Left ventricle myocardium inferior (tissue), 1 donor: ENCODE measurements around the gene SATB2. TPM values are rescaled to one million over a fixed set of nuclear protein-coding genes. Genes with fewer than 3 reads are reported as not detected.

Experiments used
- DNase-seq: peaks from one replicate; pipeline ENCODE4 v3.0.0-alpha.2; 2020
- H3K27ac ChIP-seq: fragments of 200-600 bp; replicated peaks from 2 replicates; pipeline ENCODE4 v1.8.0; 2021
- H3K27me3 ChIP-seq: fragments of 200-600 bp; 2 replicates; pipeline ENCODE4 v1.8.0; 2021; ENCODE audit warnings: low read depth
- H3K36me3 ChIP-seq: fragments of 200-600 bp; 2 replicates; pipeline ENCODE4 v1.8.0; 2021
- H3K4me1 ChIP-seq: fragments of 200-600 bp; 2 replicates; pipeline ENCODE4 v1.8.0; 2021
- H3K4me3 ChIP-seq: fragments of 200-600 bp; 2 replicates; pipeline ENCODE4 v1.8.0; 2021; ENCODE audit warnings: mild to moderate bottlenecking, moderate library complexity
- H3K9me3 ChIP-seq: fragments of 200-600 bp; replicated peaks from 2 replicates; pipeline ENCODE4 v1.8.0; 2021
- intact Hi-C: fragments of 100-400 bp; cut with micrococcal nuclease; formaldehyde crosslinking; loops from one replicate; pipeline ENCODE4 v1.11.0; 2022
- total RNA-seq: library from RNA; stranded (reverse); fragmentation: NEBNext Ultra II Directional; extraction: Animal tissue kit (Norgen Biotek cat#: 25700); gene quantifications from one replicate; pipeline ENCODE4 v1.2.1, GENCODE V29; 2021
- TF ChIP-seq, protein P1 (sequence below): fragments of 200-600 bp; IDR thresholded peaks from 2 replicates; pipeline ENCODE4 v1.8.0; 2021; ENCODE audit warnings: antibody characterized with exemption, mild to moderate bottlenecking, borderline replicate concordance
- donor health status: DM: no; HTN: yes; CAD: no; lungs with severe emphysema.

SATB2 gene
- total RNA-seq, 1 donor from 2014 or later = 1.1 TPM

DNA sequence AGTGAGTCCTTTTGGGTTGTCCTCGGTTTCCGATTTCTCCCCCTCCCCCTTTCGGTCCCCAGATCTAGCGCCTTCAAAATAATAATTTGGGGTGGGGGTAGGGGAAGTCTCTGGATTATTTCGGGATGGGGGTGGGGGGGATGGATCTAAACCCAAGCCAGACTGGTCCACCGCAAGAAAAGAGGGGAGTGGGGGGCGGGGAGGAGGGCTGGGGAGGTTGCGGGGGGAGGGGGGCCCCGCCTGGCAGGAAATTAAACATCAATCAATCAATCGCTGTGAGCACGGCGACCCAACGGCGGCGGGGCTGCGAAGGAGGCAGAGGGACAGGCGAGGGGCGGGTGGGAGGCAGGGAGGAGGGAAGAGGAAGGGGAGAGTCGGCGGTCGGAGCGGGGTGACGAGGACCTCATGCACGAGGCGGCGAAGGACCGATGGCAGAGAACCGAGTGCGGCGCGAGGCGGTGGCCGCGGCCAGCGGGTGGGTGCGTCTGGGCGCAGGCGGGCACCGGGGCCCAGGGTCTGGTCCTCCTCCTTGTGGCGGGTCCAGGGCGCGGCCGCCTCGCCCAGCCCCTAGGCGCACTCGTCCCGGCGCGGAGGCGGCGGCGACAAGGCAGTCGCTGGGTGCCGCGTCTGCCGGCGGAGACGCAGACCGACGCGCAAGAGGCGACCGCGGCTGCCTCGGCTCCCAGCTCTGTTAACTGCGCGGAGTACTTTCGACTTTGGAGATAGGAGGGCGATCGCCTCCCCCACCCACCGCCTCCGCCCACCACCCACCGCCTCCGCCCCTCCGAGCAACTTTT is 468 bp upstream of the SATB2 start:
- H3K4me3 ChIP-seq = peak overlapping the region; percentile 92
- H3K27ac ChIP-seq = peak overlapping the region; percentile 78
- H3K9me3 ChIP-seq = no peaks in the 10 kb centered on the region
- intact Hi-C loops = no loop called here
- peaks cover 81% of the 10 kb centered on the region for H3K27me3 ChIP-seq
- H3K4me1 ChIP-seq = peaks cover 65% of the 10 kb centered on the region
- TF ChIP-seq, protein P1, sequence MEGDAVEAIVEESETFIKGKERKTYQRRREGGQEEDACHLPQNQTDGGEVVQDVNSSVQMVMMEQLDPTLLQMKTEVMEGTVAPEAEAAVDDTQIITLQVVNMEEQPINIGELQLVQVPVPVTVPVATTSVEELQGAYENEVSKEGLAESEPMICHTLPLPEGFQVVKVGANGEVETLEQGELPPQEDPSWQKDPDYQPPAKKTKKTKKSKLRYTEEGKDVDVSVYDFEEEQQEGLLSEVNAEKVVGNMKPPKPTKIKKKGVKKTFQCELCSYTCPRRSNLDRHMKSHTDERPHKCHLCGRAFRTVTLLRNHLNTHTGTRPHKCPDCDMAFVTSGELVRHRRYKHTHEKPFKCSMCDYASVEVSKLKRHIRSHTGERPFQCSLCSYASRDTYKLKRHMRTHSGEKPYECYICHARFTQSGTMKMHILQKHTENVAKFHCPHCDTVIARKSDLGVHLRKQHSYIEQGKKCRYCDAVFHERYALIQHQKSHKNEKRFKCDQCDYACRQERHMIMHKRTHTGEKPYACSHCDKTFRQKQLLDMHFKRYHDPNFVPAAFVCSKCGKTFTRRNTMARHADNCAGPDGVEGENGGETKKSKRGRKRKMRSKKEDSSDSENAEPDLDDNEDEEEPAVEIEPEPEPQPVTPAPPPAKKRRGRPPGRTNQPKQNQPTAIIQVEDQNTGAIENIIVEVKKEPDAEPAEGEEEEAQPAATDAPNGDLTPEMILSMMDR = no peak
- H3K36me3 ChIP-seq = no peaks in the 10 kb centered on the region
- DNase-seq = peak; percentile 12

- Histone ChIP-seq H3K4me3 (peak overlapping the region; percentile 92), H3K9me3 (no peaks in the 10 kb centered on the region), H3K27ac (no peak overlapping the region), H3K4me1 (peaks cover 52% of the 10 kb centered on the region), H3K36me3 (no peaks in the 10 kb centered on the region), H3K27me3 (peaks cover 81% of the 10 kb centered on the region)
- no peak for DNase-seq
- intact Hi-C loops = no loop called here
- TF ChIP-seq, protein P1 = no peak
These were observed 1.2 kb downstream of the SATB2 start for GRCh38 chr2:199456383-199457146.

DNA sequence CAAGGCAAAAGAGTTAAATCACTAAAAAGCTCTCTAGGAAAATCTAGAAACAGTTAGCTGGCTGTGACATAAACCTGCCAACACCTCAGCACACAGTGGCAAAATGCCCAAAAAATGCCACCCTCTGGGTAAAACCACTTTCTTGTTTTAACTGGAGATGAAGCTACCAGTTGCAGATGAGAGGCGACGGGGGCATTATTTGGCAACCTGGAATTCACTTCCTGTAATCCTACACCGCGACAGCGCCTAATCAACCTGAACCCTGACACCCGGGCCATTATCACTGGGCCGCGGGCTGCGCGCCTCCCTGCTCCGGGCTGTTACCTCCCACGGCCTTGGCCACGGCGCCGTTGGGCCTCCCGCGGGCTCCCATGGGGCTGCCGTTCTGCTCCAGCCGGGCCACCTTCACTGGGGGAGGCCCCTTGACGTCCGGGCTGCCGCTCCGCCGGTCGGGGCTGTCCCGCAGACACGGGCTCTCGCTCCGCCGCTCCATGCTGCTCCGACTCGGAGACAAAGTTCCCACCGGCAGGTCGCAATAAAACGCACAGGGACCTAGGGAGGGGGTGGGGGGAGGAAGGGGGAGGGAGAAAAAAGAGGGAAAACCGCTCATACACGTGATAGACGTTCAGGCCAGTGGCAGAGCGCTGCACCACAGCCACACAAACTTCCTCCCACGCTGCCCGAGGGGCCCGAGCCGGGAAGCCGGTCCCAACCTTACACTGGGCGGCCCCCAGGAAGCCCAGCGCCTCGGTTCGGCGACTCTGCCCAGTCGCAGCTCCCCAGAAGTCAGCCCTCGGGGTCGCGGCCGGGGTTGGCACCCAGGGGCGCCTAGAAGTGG is 2.0 kb downstream of the SATB2 start:
- H3K27me3 ChIP-seq = peaks cover 81% of the 10 kb centered on the region
- peaks cover 52% of the 10 kb centered on the region for H3K4me1 ChIP-seq
- peak overlapping the region; percentile 41 for H3K4me3 ChIP-seq
- H3K27ac ChIP-seq = no peak overlapping the region
- TF ChIP-seq, protein P1 = no peak
- no peak for DNase-seq
- no peaks in the 10 kb centered on the region for H3K9me3 ChIP-seq
- intact Hi-C loops = no loop called here
- no peaks in the 10 kb centered on the region for H3K36me3 ChIP-seq

DNA sequence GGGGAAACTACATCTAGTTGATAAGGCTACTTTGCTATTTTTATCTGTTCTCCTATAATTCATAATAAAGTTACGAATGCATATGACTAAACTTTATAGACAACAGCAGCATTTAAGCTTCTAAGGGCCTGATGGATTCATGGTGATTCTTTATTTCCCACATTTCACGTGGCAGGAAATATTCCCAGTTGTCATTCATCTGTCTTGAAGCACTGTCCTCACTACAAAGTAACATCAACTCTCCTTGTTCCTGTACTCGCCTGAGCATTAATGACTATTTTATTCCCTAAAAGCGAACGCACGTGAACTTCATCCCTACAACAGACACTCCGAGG is 2.6 kb downstream of the SATB2 start:
- Histone ChIP-seq H3K36me3 (no peaks in the 10 kb centered on the region), H3K27ac (no peak overlapping the region), H3K27me3 (peaks cover 81% of the 10 kb centered on the region), H3K4me3 (peak overlapping the region; percentile 41), H3K4me1 (peaks cover 50% of the 10 kb centered on the region), H3K9me3 (no peaks in the 10 kb centered on the region)
- TF ChIP-seq, protein P1 = no peak
- no peak for DNase-seq
- intact Hi-C loops = no loop called here

DNA sequence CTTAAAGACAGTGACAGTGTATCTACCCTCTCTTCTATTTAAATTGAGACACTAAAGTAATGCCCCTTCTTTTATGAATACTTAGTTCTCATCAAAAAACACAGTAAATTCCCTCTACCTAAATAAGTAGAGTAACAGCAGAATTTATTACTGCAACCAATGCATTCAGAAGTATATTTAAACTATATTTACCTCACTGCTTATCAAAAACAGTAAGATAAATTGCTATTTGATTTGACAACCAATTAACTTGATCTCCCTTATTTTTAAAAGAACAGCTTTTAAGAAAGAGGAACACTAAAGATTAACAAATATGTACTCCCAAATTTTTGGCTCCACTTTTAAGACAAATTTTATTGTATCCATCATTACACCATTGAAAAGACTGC is 4.8 kb downstream of the SATB2 start:
- H3K4me3 ChIP-seq = no peak overlapping the region
- DNase-seq = no peak
- H3K27ac ChIP-seq = no peak overlapping the region
- TF ChIP-seq, protein P1 = no peak
- H3K36me3 ChIP-seq = no peaks in the 10 kb centered on the region
- H3K27me3 ChIP-seq = peaks cover 99% of the 10 kb centered on the region
- H3K4me1 ChIP-seq = peaks cover 28% of the 10 kb centered on the region
- no peaks in the 10 kb centered on the region for H3K9me3 ChIP-seq
- intact Hi-C loops = no loop called here
